HG02759 (cell line): ENCODE data around the gene PIN1.
"Not testable (repeated sequence)": the region's sequence is repeated elsewhere in the genome, so short reads cannot be mapped to it uniquely, and the experiment has no call there.

Source experiments
- ATAC-seq: cut with Tn5 transposase; IDR thresholded peaks from one replicate; pipeline ENCODE4 v1.9.1; 2021; ENCODE audit warnings: mild to moderate bottlenecking, moderate library complexity; ENCODE audit not compliant: unreplicated experiment

PIN1 gene

GRCh38 chr19:9834726-9835506 lies at the start of gene PIN1:
Gene PIN1 (plus strand): TSS chr19:9835318. CDS start chr19:9835345, 27 bp downstream.
- ATAC-seq, result peak; percentile 96

GRCh38 chr19:9785367-9786331 lies 49.5 kb upstream of the PIN1 start:
- peak; percentile 82 for ATAC-seq

GRCh38 chr19:9786342-9786741 lies 48.8 kb upstream of the PIN1 start:
- no peak for ATAC-seq

GRCh38 chr19:9786819-9787218 lies 48.3 kb upstream of the PIN1 start:
- ATAC-seq, result no peak

GRCh38 chr19:9788604-9789003 lies 46.5 kb upstream of the PIN1 start:
- ATAC-seq, result not testable (repeated sequence)

GRCh38 chr19:9789066-9789465 lies 46.1 kb upstream of the PIN1 start:
- ATAC-seq, result no peak

- ATAC-seq, result not testable (repeated sequence)
Observed at GRCh38 chr19:9789579-9789978, 45.5 kb upstream of the PIN1 start.

- ATAC-seq, result not testable (repeated sequence)
Observed at GRCh38 chr19:9791073-9791367, 44.1 kb upstream of the PIN1 start.

- peak; percentile 44 for ATAC-seq
Observed at GRCh38 chr19:9791552-9792205, 43.4 kb upstream of the PIN1 start.

- peak; percentile 50 for ATAC-seq
Observed at GRCh38 chr19:9792206-9793070, 42.7 kb upstream of the PIN1 start.

- no peak for ATAC-seq
Observed at GRCh38 chr19:9793071-9793591, 42.0 kb upstream of the PIN1 start.

GRCh38 chr19:9796113-9796773 lies 38.9 kb upstream of the PIN1 start:
- peak; percentile 27 for ATAC-seq

- no peak for ATAC-seq
Observed at GRCh38 chr19:9797871-9798270, 37.2 kb upstream of the PIN1 start.

GRCh38 chr19:9799162-9799561 lies 36.0 kb upstream of the PIN1 start:
- ATAC-seq, result no peak

- no peak for ATAC-seq
Observed at GRCh38 chr19:9801976-9802375, 33.1 kb upstream of the PIN1 start.

GRCh38 chr19:9806803-9807202 lies 28.3 kb upstream of the PIN1 start:
- no peak for ATAC-seq

GRCh38 chr19:9808855-9809824 lies 26.0 kb upstream of the PIN1 start:
- no peak for ATAC-seq

GRCh38 chr19:9811139-9811538 lies 24.0 kb upstream of the PIN1 start:
- no peak for ATAC-seq
